ENCODE results near the gene SFR1.

Gene SFR1

GRCh38 chr10:104104926-104105325, 17.0 kb upstream of the SFR1 start:
- no peak for DNase-seq (ENCODE audit: low read depth in 2 of 2)

- DNase-seq (ENCODE audit: low read depth in 2 of 2): no peak
Observed at GRCh38 chr10:104109908-104110662, 11.9 kb upstream of the SFR1 start.

- no peak for DNase-seq (ENCODE audit: low read depth in 2 of 2)
Observed at GRCh38 chr10:104113376-104113956, 8.5 kb upstream of the SFR1 start.

- no peak for DNase-seq (ENCODE audit: low read depth in 2 of 2)
Observed at GRCh38 chr10:104117839-104118323, 4.1 kb upstream of the SFR1 start.

- DNase-seq (ENCODE audit: low read depth in 2 of 2): no peak
Observed at GRCh38 chr10:104119996-104120395, 2.0 kb upstream of the SFR1 start.

GRCh38 chr10:104120512-104120902, 1.5 kb upstream of the SFR1 start:
- no peak for DNase-seq (ENCODE audit: low read depth in 2 of 2)

- peak; percentile 59 to 78 for DNase-seq (ENCODE audit: low read depth in 2 of 2)
Observed at GRCh38 chr10:104120903-104121484, 977 bp upstream of the SFR1 start.

GRCh38 chr10:104122225-104123107, 495 bp downstream of the SFR1 start:
- DNase-seq (ENCODE audit: low read depth in 2 of 2): no peak

GRCh38 chr10:104123397-104123796, 1.4 kb downstream of the SFR1 start:
- DNase-seq (ENCODE audit: low read depth in 2 of 2): no peak

- DNase-seq (ENCODE audit: low read depth in 2 of 2): no peak
Observed at GRCh38 chr10:104127411-104127810, 5.4 kb downstream of the SFR1 start.

GRCh38 chr10:104128214-104128613, 6.2 kb downstream of the SFR1 start:
- no peak for DNase-seq (ENCODE audit: low read depth in 2 of 2)

GRCh38 chr10:104130041-104130440, 8.1 kb downstream of the SFR1 start:
- DNase-seq (ENCODE audit: low read depth in 2 of 2): no peak

GRCh38 chr10:104138131-104138530, 16.2 kb downstream of the SFR1 start:
- DNase-seq (ENCODE audit: low read depth in 2 of 2): no peak

GRCh38 chr10:104139221-104139620, 17.2 kb downstream of the SFR1 start:
- DNase-seq (ENCODE audit: low read depth in 2 of 2): no peak

- no peak for DNase-seq (ENCODE audit: low read depth in 2 of 2)
Observed at GRCh38 chr10:104142081-104142480, 20.1 kb downstream of the SFR1 start.

- no peak for DNase-seq (ENCODE audit: low read depth in 2 of 2)
Observed at GRCh38 chr10:104143829-104144228, 21.9 kb downstream of the SFR1 start.

- no peak for DNase-seq (ENCODE audit: low read depth in 2 of 2)
Observed at GRCh38 chr10:104144931-104145330, 23.0 kb downstream of the SFR1 start.

- no peak for DNase-seq (ENCODE audit: low read depth in 2 of 2)
Observed at GRCh38 chr10:104146882-104147281, 24.9 kb downstream of the SFR1 start.

GRCh38 chr10:104150139-104150538, 28.2 kb downstream of the SFR1 start:
- no peak for DNase-seq (ENCODE audit: low read depth in 2 of 2)

- DNase-seq (ENCODE audit: low read depth in 2 of 2): no peak
Observed at GRCh38 chr10:104151737-104152136, 29.8 kb downstream of the SFR1 start.

- no peak for DNase-seq (ENCODE audit: low read depth in 2 of 2)
Observed at GRCh38 chr10:104155591-104155990, 33.6 kb downstream of the SFR1 start.

GRCh38 chr10:104170610-104171254, 48.8 kb downstream of the SFR1 start:
- DNase-seq (ENCODE audit: low read depth in 2 of 2): no peak
